ENCODE results near the gene ACTN4. TPM values are rescaled to one million over a fixed set of nuclear protein-coding genes. Genes with fewer than 3 reads are reported as not detected.

The ACTN4 gene
- total and polyA plus RNA-seq, 9 donors, result 139 to 458 (median 299) TPM

DNA sequence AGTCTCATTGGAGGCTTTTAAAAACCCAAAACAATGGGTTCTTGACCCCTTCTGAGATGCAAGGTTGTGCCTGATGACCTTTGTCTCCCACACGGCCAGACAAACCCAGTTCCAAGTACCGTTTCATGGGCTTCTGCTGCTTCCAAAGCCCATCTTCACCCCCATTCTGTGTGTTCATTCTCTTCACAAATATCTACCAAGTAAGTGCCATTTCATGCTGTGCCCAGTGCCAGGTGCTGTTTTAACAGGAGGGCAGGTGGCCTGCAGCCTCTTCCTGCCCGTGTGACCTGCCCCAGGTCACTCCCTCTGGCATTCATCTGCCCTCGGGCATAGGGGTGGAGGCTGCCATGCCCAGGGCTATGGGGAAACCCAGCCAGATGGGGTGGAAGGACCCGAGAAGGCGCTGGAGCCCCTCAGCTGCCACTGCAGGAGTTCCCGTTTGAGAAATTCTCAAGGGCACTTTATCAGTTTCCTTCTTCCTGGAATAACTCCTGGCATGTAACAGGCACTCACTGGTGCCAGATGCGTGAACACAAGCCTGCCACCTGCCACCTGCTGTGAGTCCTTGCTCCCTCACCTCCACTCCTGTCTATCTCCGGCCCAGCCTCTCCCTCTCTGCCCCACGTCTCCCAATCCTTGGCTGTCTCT lies 84.3 kb downstream of the ACTN4 start:
- intact Hi-C loops (cut with DNase I), result no loop called here
- Histone ChIP-seq H3K27ac (peak overlapping the region in 1 of 2 donors; percentile 71), H3K27me3 (no peaks in the 10 kb centered on the region), H3K9me3 (no peaks in the 10 kb centered on the region), H3K4me1 (ENCODE audit: insufficient read depth) (peaks cover 9% of the 10 kb centered on the region), H3K36me3 (no peaks in the 10 kb centered on the region), H3K4me3 (no peak overlapping the region)
- no peak for TF ChIP-seq EP300 (IDR thresholded peaks at IDR 0.05)
- TF ChIP-seq POLR2A (IDR thresholded peaks at IDR 0.05), result no peak
- TF ChIP-seq, protein P1, sequence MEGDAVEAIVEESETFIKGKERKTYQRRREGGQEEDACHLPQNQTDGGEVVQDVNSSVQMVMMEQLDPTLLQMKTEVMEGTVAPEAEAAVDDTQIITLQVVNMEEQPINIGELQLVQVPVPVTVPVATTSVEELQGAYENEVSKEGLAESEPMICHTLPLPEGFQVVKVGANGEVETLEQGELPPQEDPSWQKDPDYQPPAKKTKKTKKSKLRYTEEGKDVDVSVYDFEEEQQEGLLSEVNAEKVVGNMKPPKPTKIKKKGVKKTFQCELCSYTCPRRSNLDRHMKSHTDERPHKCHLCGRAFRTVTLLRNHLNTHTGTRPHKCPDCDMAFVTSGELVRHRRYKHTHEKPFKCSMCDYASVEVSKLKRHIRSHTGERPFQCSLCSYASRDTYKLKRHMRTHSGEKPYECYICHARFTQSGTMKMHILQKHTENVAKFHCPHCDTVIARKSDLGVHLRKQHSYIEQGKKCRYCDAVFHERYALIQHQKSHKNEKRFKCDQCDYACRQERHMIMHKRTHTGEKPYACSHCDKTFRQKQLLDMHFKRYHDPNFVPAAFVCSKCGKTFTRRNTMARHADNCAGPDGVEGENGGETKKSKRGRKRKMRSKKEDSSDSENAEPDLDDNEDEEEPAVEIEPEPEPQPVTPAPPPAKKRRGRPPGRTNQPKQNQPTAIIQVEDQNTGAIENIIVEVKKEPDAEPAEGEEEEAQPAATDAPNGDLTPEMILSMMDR (IDR thresholded peaks at IDR 0.05), result no peak
- WGBS, 3 donors, result 40 to 50% (median 46%) methylated on average over 10 of the region's 10 CpGs
- peak in 3 of 5 donors; percentile 15 to 46 (median 29) for DNase-seq

DNA sequence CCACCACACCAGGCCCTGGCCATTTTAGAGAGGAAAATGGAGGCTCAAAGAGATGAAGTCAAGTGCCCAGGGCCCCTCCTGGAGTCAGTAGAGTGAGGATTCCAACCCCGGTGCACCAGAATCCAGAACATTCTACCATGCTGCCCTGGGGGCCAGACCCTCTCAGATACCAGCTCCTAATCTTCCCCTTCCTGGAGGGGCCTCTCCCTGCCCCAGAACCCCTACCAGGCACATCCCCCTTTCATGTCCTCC lies 85.7 kb downstream of the ACTN4 start:
- intact Hi-C loops (cut with DNase I), result no loop called here

DNA sequence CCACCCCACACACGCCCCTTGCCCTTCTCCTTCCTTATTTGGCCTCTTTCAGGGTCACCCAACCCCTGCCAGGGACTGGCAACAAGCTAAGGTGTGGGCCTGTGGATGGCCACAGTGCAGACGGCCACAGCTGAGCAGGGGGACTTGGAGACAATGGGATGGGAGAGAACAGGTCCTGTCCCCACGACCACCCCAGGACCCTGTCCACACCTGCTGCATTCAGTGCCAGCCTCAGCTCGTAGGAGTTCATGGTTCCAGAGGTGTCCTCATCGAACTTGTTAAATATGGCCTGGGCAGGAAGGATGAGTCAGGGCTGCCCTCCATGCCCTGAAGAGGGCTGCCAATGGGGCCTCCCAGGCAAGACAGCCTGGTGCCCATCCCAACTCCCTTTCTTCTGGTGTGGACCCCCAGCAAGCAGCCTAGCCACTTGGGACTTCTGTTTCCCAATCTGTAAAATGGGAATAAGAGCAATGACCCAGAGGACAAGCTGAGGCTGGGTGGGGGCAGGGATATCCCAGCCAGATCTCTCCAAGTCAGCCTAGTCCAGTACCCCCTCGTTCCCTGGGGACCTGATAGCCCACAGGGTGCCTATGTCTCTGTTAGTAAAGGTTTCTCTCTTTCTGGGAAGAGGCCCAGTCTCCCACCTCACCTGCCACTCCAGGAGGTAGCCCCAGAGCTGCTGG lies 86.2 kb downstream of the ACTN4 start:
- WGBS, 3 donors, result 72 to 76% (median 76%) methylated on average over 5 to 6 of the region's 6 CpGs
- Histone ChIP-seq H3K27ac (peak overlapping the region in 1 of 2 donors; percentile 71), H3K36me3 (no peaks in the 10 kb centered on the region), H3K4me1 (ENCODE audit: insufficient read depth) (peaks cover 1% of the 10 kb centered on the region), H3K27me3 (no peaks in the 10 kb centered on the region), H3K9me3 (no peaks in the 10 kb centered on the region), H3K4me3 (no peak overlapping the region)
- DNase-seq, result peak in 3 of 5 donors; percentile 20 to 46 (median 42)
- TF ChIP-seq POLR2A (IDR thresholded peaks at IDR 0.05), result no peak
- TF ChIP-seq EP300 (IDR thresholded peaks at IDR 0.05), result no peak
- TF ChIP-seq, protein P1 (IDR thresholded peaks at IDR 0.05), result no peak
- intact Hi-C loops (cut with DNase I), result no loop called here

More for the DNA sequence above, 85.7 kb downstream of the ACTN4 start:
- H3K4me1 ChIP-seq (ENCODE audit: insufficient read depth), result peaks cover 1% of the 10 kb centered on the region
- 90 to 93% (median 93%) methylated on average over 1 of the region's 1 CpG for WGBS, 3 donors
- H3K4me3 ChIP-seq, result no peak overlapping the region
- H3K36me3 ChIP-seq, result no peaks in the 10 kb centered on the region
- H3K27ac ChIP-seq, result peak overlapping the region in 1 of 2 donors; percentile 71
- H3K27me3 ChIP-seq, result no peaks in the 10 kb centered on the region
- DNase-seq, result no peak
- TF ChIP-seq, protein P1 (IDR thresholded peaks at IDR 0.05), result no peak
- TF ChIP-seq EP300 (IDR thresholded peaks at IDR 0.05), result no peak
- TF ChIP-seq POLR2A (IDR thresholded peaks at IDR 0.05), result no peak
- no peaks in the 10 kb centered on the region for H3K9me3 ChIP-seq

DNA sequence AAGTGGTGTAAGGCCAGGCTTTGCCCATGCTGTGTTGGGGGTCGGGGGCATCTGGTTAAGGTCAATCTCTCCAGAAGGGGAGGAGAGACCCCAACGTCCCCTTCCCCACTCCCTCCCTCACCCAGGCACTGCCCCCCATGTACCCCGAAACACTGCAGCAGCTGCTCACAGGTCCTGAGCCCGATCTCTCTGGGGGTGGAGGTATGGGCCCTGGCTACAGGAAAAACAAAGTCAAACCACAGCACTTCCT lies 86.7 kb downstream of the ACTN4 start:
- DNase-seq, result peak in 2 of 5 donors; percentile 23 to 31
- Histone ChIP-seq H3K4me1 (ENCODE audit: insufficient read depth) (peaks cover 1% of the 10 kb centered on the region), H3K4me3 (no peak overlapping the region), H3K9me3 (no peaks in the 10 kb centered on the region), H3K27me3 (no peaks in the 10 kb centered on the region), H3K36me3 (no peaks in the 10 kb centered on the region), H3K27ac (peak overlapping the region in 1 of 2 donors; percentile 71)
- no peak for TF ChIP-seq POLR2A (IDR thresholded peaks at IDR 0.05)
- no peak for TF ChIP-seq EP300 (IDR thresholded peaks at IDR 0.05)
- TF ChIP-seq, protein P1 (IDR thresholded peaks at IDR 0.05), result no peak
- WGBS, 3 donors, result 55 to 64% (median 60%) methylated on average over 4 of the region's 4 CpGs
- intact Hi-C loops (cut with DNase I), result no loop called here

Measured in ovary (tissue), 9 donors.